GM10266 (cell line): ENCODE data around the gene RABGAP1L.
"Not testable (repeated sequence)": the region's sequence is repeated elsewhere in the genome, so short reads cannot be mapped to it uniquely, and the experiment has no call there.

Experiments
- DNase-seq: peaks from one replicate; pipeline ENCODE4 v3.0.0; 2012; ENCODE audit errors: extremely low spot score
- CTCF ChIP-seq: IDR thresholded peaks from 2 replicates; pipeline ENCODE4 v1.5.1; 2012; ENCODE audit warnings: mild to moderate bottlenecking, low read depth; ENCODE audit not compliant: control insufficient read depth, insufficient read depth; ENCODE audit errors: missing control alignments

Gene RABGAP1L

GRCh38 chr1:174640783-174641182 lies 481.5 kb downstream of the RABGAP1L start:
- DNase-seq: no peak
- TF ChIP-seq CTCF: no peak

- no peak for DNase-seq
- no peak for TF ChIP-seq CTCF
Measured at GRCh38 chr1:174642393-174642792, 483.1 kb downstream of the RABGAP1L start.

GRCh38 chr1:174643206-174643605 lies 483.9 kb downstream of the RABGAP1L start:
- TF ChIP-seq CTCF: no peak
- DNase-seq: no peak

- not testable (repeated sequence) for DNase-seq
Measured at GRCh38 chr1:174649572-174649971, 490.3 kb downstream of the RABGAP1L start.

- TF ChIP-seq CTCF: no peak
- DNase-seq: no peak
Measured at GRCh38 chr1:174652569-174653280, 493.4 kb downstream of the RABGAP1L start.

- no peak for TF ChIP-seq CTCF
- no peak for DNase-seq
Measured at GRCh38 chr1:174654560-174654959, 495.2 kb downstream of the RABGAP1L start.

GRCh38 chr1:174656409-174657059 lies 497.2 kb downstream of the RABGAP1L start:
- TF ChIP-seq CTCF: no peak
- DNase-seq: no peak
